OCI-LY7 (cell line): ENCODE measurements around the gene HDAC4. TPM values are rescaled to one million over a fixed set of nuclear protein-coding genes. Genes with fewer than 3 reads are reported as not detected.

Experiments used
- BruUV-seq: library from RNA; stranded (reverse); fragments of 400-500 nt; replicated peaks from 2 replicates; lab custom pipeline; 2021; lab: Mats Ljungman, UMichigan
- CTCF ChIA-PET: fragments of 300-600 bp; sonication (Branson Sonifier 250); formaldehyde crosslinking; loops from one replicate; lab custom pipeline; 2022; ENCODE audit warnings: antibody characterized with exemption; ENCODE audit not compliant: unreplicated experiment; lab: Charles Lee
- POLR2A ChIA-PET: fragments of 300-600 bp; sonication (Branson Sonifier 250); formaldehyde crosslinking; loops from one replicate; lab custom pipeline; 2022; ENCODE audit warnings: antibody characterized with exemption; lab: Charles Lee
- DNase-seq: peaks from one replicate; pipeline ENCODE4 v3.0.0-alpha.2; 2015; ENCODE audit warnings: low spot score
- H2AFZ ChIP-seq: fragments of 200-600 bp; sonication (generic), shearing (Covaris generic); 2 replicates; pipeline ENCODE4 v1.6.1; 2014; ENCODE audit warnings: mild to moderate bottlenecking, antibody characterized with exemption, low read length, moderate library complexity
- H3K27ac ChIP-seq: fragments of 200-600 bp; sonication (generic); 2 replicates; pipeline ENCODE4 v1.5.1; 2014; ENCODE audit warnings: mixed run types, low read depth, mild to moderate bottlenecking, moderate library complexity, low read length, inconsistent platforms; ENCODE audit not compliant: poor library complexity, severe bottlenecking
- H3K36me3 ChIP-seq: fragments of 200-600 bp; sonication (generic); 2 replicates; pipeline ENCODE4 v1.6.1; 2014; ENCODE audit warnings: mild to moderate bottlenecking, antibody characterized with exemption, low read length, moderate library complexity, mixed read lengths; ENCODE audit not compliant: insufficient read depth
- H3K4me1 ChIP-seq: fragments of 200-600 bp; sonication (generic); 2 replicates; pipeline ENCODE4 v1.5.1; 2014; ENCODE audit warnings: mild to moderate bottlenecking, low read length; ENCODE audit not compliant: insufficient read depth, poor library complexity, severe bottlenecking
- H3K4me2 ChIP-seq: fragments of 200-600 bp; sonication (generic); 2 replicates; pipeline ENCODE4 v1.6.1; 2014; ENCODE audit warnings: mild to moderate bottlenecking, low read length
- H3K4me3 ChIP-seq: fragments of 200-600 bp; sonication (generic); 2 replicates; pipeline ENCODE4 v1.5.1; 2014; ENCODE audit warnings: mild to moderate bottlenecking, low read depth, low read length; ENCODE audit not compliant: poor library complexity, severe bottlenecking
- H3K79me2 ChIP-seq: fragments of 200-600 bp; sonication (generic); 2 replicates; pipeline ENCODE4 v1.6.1; 2016; ENCODE audit warnings: low read depth, mild to moderate bottlenecking, low read length, moderate library complexity, mixed read lengths; ENCODE audit not compliant: insufficient read depth
- H3K9me2 ChIP-seq: fragments of 200-600 bp; sonication (generic); 2 replicates; pipeline ENCODE4 v1.6.1; 2016; ENCODE audit warnings: mild to moderate bottlenecking, low read length, mixed read lengths; ENCODE audit not compliant: insufficient read depth
- H3K9me3 ChIP-seq: fragments of 200-600 bp; sonication (generic); 2 replicates; pipeline ENCODE4 v1.6.1; 2014; ENCODE audit warnings: mild to moderate bottlenecking, mixed run types, low read length, mixed read lengths
- H4K20me1 ChIP-seq: fragments of 200-600 bp; sonication (generic); 2 replicates; pipeline ENCODE4 v1.6.1; 2014; ENCODE audit warnings: mild to moderate bottlenecking, antibody characterized with exemption, low read length, moderate library complexity, mixed read lengths; ENCODE audit not compliant: insufficient read depth
- CTCF ChIP-seq: fragments of 200-600 bp; sonication (generic); conservative IDR thresholded peaks from 2 replicates; pipeline ENCODE4 v1.5.1; 2014; ENCODE audit warnings: mild to moderate bottlenecking, antibody characterized with exemption, low read length, moderate library complexity, mixed read lengths
- EZH2phosphoT487 ChIP-seq: fragments of 200-600 bp; sonication (generic); IDR thresholded peaks from 2 replicates; pipeline ENCODE4 v1.6.1; 2018; ENCODE audit warnings: low read depth, borderline replicate concordance, mild to moderate bottlenecking, mixed run types, antibody characterized with exemption, low read length, moderate library complexity, mixed read lengths
- intact Hi-C: fragments of 100-400 bp; cut with micrococcal nuclease; formaldehyde crosslinking; loops from one replicate; pipeline ENCODE4 v1.10.0; 2022; ENCODE audit not compliant: unreplicated experiment
- total RNA-seq, 2 experiments: library from RNA; depleted of rRNA in 1 of 2; stranded (reverse); fragments of >200 nt in 1 of 2; shearing (Covaris generic) in 1 of 2; gene quantifications; 2 replicates each; pipeline ENCODE4 v1.2.3, GENCODE V29; 2014 to 2022

Gene HDAC4
- total RNA-seq, 2 experiments from 2014 or later = 10.2 to 20.6 TPM

- no peak for DNase-seq
- no peaks in the 10 kb centered on the region for H3K9me3 ChIP-seq
- H3K79me2 ChIP-seq = no peaks in the 10 kb centered on the region
- POLR2A ChIA-PET = interaction anchor here (0.7 kb wide), 1 partner anchor 446 kb away, joined by 3 read pairs; no protein-coding TSS in a partner anchor
- CTCF ChIA-PET = no interaction called here
- no peak overlapping the region for H3K4me3 ChIP-seq
- H3K4me2 ChIP-seq = no peak overlapping the region
- TF ChIP-seq CTCF (no peak), EZH2phosphoT487 (no peak)
- no peaks in the 10 kb centered on the region for H3K4me1 ChIP-seq
- no peaks in the 10 kb centered on the region for H3K9me2 ChIP-seq
- intact Hi-C loops = no loop called here
- no peaks in the 10 kb centered on the region for H4K20me1 ChIP-seq
- no peak overlapping the region for H3K27ac ChIP-seq
- no peaks in the 10 kb centered on the region for H3K36me3 ChIP-seq
- no peak overlapping the region for H2AFZ ChIP-seq
- BruUV-seq = no TSS peak
Observed at GRCh38 chr2:239200646-239201530, 199.9 kb downstream of the HDAC4 start.

- no peak for DNase-seq
- CTCF ChIA-PET = no interaction called here
- Histone ChIP-seq H2AFZ (no peak overlapping the region), H4K20me1 (no peaks in the 10 kb centered on the region), H3K4me3 (no peak overlapping the region), H3K79me2 (no peaks in the 10 kb centered on the region), H3K9me3 (no peaks in the 10 kb centered on the region), H3K4me1 (no peaks in the 10 kb centered on the region), H3K27ac (no peak overlapping the region), H3K9me2 (no peaks in the 10 kb centered on the region), H3K36me3 (no peaks in the 10 kb centered on the region), H3K4me2 (no peak overlapping the region)
- POLR2A ChIA-PET = no interaction called here
- intact Hi-C loops = no loop called here
- no TSS peak for BruUV-seq
- TF ChIP-seq CTCF (no peak), EZH2phosphoT487 (no peak)
Observed at GRCh38 chr2:239199041-239199768, 201.6 kb downstream of the HDAC4 start.
